ENCODE results near the gene TBCC.
A peak's percentile ranks its signal among the peaks of the same experiment; 100 is the strongest.

TBCC gene

DNA sequence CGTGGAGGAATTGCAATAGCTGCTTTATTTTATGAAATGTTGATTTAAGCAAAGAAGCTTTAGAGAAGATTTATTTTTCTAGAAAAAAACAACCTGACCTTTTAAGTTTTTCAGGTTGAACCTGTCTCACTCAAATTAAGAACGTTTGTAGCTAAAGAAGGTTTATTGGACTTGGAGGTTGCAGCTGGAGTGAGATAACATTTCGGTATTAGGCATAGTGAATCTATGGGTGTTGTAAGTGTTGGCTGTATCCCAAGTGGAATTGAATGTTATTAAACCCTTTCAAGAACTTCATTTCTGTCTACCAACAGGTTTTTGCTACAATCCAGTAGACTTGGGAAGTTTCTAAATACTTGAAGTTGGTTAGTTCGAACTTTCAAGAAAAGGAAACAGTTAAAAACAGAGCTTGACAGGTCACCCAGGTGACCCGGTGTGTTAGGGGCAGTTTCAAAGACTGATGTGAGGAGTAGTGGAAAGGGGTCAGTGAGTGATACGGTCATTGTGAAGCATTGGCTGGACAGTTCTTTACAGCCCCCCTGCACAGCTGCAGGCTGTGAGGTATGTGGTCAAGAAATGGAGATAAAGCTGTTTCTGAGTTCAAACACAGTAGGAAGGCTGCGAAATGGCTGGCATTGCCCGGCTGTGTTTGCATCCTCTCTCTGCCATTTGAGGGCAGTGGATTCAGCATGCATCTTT is 2.4 kb upstream of the TBCC start:
- H3K4me3 ChIP-seq (ENCODE audit: control insufficient read depth, low read depth, low read length), result no peak overlapping the region
- TF ChIP-seq, protein P1, sequence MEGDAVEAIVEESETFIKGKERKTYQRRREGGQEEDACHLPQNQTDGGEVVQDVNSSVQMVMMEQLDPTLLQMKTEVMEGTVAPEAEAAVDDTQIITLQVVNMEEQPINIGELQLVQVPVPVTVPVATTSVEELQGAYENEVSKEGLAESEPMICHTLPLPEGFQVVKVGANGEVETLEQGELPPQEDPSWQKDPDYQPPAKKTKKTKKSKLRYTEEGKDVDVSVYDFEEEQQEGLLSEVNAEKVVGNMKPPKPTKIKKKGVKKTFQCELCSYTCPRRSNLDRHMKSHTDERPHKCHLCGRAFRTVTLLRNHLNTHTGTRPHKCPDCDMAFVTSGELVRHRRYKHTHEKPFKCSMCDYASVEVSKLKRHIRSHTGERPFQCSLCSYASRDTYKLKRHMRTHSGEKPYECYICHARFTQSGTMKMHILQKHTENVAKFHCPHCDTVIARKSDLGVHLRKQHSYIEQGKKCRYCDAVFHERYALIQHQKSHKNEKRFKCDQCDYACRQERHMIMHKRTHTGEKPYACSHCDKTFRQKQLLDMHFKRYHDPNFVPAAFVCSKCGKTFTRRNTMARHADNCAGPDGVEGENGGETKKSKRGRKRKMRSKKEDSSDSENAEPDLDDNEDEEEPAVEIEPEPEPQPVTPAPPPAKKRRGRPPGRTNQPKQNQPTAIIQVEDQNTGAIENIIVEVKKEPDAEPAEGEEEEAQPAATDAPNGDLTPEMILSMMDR (conservative IDR thresholded peaks at IDR 0.05; ENCODE audit: control insufficient read depth, insufficient read depth, low read depth, low read length), result no peak
- DNase-seq (ENCODE audit: low read depth), result peak; percentile 35

DNA sequence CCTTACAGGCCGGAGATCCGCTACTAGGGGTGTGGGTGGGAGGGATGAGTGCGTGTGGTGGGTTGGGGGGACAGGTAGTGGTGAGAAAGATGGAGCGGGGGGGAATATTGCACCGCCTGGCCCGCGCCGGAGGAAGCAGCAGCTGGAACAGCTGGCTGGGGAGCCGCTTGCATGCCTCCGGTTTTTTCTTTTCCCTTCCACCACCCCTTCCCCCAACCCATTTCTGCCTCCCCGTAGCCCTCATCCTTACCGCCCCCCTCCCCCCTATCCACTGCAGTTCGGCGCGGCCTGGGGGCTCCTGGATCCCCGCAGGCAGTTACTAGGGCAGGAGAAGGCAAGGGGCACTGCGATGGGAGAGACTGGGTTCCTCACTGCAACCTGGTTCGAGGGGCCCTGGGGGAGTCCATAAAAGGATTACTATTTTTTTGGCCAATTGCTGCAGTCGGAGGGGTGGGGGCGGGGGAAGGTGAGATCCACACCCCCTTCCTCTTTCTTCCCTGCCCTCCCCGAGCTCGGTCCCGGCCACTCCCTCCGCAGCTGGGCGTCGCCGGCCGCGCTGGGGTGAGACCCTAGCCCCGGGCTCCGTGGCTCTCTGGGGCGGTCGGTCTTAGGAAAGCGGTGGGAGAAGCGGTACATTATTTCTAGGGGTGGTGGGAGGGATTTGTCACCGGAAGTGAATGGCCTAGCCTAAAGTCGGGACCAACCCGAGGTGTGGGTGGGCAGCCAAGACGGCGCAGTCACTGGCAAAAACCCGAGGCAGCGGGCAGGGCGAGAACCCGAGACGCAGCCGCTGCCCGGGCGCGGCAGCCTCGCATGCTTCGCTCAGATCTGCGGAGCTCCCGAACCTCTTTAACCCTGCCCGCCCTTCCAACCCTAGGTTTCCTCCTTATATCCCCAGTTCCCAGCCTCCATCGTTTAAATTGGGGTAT is 824 bp upstream of the TBCC start:
- TF ChIP-seq, protein P1 (conservative IDR thresholded peaks at IDR 0.05; ENCODE audit: control insufficient read depth, insufficient read depth, low read depth, low read length), result no peak
- H3K4me3 ChIP-seq (ENCODE audit: control insufficient read depth, low read depth, low read length), result peak overlapping the region; percentile 70
- peak; percentile 89 for DNase-seq (ENCODE audit: low read depth)

DNA sequence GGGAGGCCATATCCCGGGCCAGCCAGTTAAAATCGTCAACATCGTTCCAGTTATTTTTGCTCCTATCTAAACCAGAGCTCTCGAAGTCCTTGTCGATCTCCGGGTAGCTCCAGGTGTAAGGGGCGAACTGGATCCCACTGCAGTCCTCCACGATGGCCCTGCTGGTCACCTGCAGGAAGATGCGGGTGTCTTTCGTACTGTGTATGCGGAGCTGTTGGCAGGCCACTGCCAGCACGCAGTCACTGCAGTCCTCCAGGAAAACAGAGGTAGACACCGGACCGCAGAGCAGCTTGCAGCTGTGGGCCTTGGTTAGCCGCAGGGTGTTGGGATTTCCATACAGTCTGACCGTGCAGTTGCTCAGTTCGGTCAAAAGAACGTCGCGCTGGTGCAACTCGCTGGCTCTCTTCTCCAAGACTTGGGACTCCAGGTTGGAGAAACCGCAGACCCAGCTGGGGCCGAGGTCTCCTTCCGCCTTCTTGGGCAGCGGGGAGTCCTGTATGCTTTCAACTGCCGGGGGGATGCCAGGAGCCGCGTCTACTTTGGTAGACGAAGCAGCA is 742 bp downstream of the TBCC start:
- peak overlapping the region; percentile 98 for H3K4me3 ChIP-seq (ENCODE audit: control insufficient read depth, low read depth, low read length)
- TF ChIP-seq, protein P1 (conservative IDR thresholded peaks at IDR 0.05; ENCODE audit: control insufficient read depth, insufficient read depth, low read depth, low read length), result no peak
- no peak for DNase-seq (ENCODE audit: low read depth)

DNA sequence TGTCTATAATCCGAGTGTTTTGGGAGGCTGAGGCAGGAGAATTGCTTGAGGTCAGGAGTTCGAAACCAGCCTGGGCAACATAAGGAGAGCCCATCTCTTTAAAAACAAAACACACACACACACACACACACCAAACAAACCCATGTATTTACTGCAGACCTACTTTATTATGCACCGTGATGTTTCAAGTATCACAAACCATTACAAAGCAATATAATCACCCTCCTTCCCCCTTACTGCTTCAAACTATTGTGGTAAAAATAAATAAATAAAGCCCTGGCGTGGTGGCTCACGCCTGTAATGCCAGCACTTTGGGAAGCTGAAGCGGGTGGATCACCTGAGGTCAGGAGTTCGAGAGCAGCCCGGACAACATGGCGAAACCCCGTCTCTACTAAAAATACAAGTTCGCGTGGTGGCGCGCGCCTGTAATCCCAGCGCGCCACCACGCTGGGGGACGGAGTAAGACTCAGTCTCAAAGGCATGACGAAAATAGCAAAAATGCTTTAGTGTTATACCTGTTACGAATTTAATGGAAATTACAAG is 1.5 kb downstream of the TBCC start:
- peak overlapping the region; percentile 98 for H3K4me3 ChIP-seq (ENCODE audit: control insufficient read depth, low read depth, low read length)
- TF ChIP-seq, protein P1 (conservative IDR thresholded peaks at IDR 0.05; ENCODE audit: control insufficient read depth, insufficient read depth, low read depth, low read length), result no peak
- no peak for DNase-seq (ENCODE audit: low read depth)

DNA sequence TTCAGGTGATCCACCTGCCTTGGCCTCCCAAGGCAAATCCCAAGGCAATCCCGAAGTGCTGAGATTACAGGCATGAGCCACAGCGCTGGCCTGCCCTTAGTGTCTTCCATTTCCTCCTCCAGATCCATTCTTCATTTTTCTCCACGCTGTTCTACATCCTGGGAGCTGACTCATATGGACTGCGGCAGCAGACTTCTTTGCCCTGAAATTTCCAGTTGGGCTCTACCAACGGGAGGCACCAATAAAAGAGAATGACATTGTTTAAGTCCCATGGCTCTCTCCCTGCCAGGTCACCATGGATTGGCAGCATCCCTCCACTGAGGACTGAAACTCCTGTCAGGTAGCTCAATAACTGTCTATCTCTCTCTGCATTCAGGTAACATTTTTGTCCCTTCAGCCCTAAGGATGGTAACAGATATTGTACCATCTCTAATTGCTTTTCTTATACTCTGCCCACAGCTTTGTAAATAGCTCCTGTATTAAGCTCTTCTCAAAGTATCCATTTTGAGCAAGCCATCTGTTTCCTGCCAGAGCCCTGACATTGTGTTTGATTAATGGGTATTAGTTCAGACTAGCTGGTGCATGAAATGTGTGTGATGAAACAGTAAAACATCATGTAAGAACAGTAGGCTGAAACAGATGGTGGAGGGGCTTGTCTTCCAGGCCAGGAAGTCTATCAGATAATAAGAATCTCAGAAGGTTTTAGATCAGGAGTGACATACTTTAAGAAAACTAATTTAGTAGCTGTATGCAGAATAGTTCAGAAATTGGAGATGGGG is 3.6 kb downstream of the TBCC start:
- no peak overlapping the region for H3K4me3 ChIP-seq (ENCODE audit: control insufficient read depth, low read depth, low read length)
- TF ChIP-seq, protein P1 (conservative IDR thresholded peaks at IDR 0.05; ENCODE audit: control insufficient read depth, insufficient read depth, low read depth, low read length), result no peak
- peak; percentile 78 for DNase-seq (ENCODE audit: low read depth)

DNA sequence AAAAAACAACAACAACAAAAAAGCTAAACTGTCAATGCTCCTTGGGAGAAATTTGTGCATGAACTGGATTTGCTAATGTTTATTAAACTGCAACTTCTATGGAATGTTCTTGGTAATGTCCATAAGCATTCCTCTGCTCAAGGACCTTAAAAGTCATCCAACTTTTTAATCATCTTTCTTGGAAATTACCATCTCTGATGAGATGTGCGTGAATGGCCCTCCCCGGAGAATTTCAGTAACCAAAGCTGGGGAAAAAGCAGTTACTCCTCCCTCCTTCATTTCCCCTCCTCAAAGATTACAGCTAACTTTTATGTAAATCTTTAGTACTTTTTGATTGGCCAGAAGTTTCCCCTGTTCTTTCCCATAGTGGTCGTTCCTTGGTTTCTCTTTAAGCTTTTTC is 5.2 kb downstream of the TBCC start:
- H3K4me3 ChIP-seq (ENCODE audit: control insufficient read depth, low read depth, low read length), result no peak overlapping the region
- TF ChIP-seq, protein P1 (conservative IDR thresholded peaks at IDR 0.05; ENCODE audit: control insufficient read depth, insufficient read depth, low read depth, low read length), result no peak
- peak; percentile 51 for DNase-seq (ENCODE audit: low read depth)

All from fibroblast of mammary gland (primary cell).